NOMO-1 (cell line): ENCODE data around the gene C5orf15.
A peak's percentile ranks its signal among the peaks of the same experiment; 100 is the strongest.

ENCODE experiments used
- DNase-seq, 2 experiments: peaks; one replicate each; lab custom pipeline; 2025; ENCODE audit not compliant: unreplicated experiment in 2 of 2; lab: John Stamatoyannopoulos, UW

Gene C5orf15

DNA sequence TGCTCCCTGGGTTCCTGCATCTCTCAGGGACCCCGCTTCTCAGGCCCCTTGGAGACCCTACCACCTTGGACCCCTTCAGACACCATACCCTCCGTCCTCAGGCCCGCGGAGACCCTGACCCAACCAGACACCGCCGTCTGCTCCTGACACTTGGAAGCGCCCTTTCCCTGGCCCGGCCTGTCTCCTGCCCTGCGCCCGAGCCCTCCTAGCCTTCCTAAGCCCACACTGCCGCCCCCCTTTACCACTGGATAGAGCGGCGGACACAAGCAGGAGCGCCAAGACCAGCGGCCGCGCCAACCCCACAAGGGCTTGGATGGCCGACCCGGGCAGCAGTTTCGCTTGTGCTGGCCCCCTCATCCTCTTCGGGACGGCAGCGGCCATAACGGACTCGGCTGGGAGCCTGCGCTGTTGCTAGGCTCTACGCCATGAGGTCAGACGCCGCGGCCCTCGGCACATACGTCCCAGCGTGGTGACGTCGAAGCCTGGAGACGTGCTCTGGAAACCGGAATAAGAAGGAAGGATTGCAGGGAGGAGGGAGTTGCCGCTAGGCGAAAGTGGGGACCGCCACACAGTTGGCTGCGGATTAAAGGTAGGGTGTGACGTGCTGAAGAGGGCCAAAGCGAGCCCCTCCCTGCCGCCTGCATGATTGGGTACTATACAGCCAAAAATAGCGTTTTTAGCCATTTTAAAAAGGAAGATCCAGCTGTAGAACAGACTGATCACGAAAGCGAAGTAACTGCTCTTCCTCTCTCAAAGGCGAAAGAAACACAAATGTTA, at the start of gene C5orf15:
Gene C5orf15, minus strand, starts transcription at position 422 of the 777 bp plus-strand sequence. Its CDS starts 41 bp downstream, at position 381.
- peak; percentile 96 to 98 for DNase-seq

DNA sequence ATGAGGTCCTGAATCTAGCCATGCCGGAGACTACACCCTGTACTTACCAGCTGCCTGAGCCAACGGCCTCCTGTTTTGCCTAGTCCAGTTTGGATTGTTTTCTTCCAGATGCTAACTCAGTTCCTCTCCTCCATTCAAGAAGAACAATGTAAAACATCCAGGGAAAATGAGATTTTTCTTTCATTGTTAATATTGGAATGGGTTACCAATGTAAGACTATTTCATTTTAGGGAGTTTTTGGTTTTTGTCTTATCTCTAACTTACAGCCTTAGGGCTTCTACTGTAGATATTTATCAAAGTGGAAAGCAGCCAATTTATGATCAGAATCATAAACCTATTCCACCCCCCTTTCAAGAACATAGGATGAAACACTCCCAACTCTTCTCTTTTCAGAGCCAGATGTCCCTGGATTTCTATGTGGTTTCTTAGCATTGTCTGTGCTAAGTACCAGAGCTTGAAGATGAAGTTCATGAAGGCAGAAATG, 39.9 kb upstream of the C5orf15 start:
- no peak for DNase-seq

DNA sequence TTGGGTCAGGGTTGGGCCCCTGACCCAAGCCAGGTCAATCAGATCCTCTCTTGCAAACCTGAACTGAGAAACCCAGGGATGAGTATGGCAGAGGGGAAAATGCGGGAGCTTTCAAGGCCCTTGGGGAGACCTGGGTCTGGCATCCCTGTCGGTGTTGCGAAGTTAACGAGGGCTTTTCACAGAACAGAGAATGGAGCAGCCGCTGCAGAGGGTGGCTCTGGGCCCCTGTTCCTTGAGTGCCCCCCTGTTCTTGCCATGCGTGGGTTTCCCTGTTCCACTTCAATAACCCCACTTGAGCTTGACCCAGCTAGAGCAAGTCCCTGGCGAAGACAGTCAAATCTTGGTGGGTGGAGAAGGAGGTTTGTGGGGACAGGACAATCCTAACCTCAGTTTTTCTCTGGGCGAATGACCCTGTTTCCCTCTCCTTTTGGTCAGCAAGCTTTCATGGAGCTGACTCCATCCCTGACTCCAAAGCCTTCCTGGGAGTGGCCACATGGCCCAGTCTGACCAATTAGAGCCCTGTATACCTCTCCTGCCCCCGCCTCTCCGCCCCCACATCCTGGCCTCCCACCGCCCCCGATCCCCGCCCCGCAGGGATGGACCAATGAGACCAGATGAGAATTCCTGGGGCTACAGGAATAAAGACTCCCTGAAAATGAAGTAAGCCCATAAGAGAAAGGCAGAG, 39.3 kb upstream of the C5orf15 start:
- no peak for DNase-seq

DNA sequence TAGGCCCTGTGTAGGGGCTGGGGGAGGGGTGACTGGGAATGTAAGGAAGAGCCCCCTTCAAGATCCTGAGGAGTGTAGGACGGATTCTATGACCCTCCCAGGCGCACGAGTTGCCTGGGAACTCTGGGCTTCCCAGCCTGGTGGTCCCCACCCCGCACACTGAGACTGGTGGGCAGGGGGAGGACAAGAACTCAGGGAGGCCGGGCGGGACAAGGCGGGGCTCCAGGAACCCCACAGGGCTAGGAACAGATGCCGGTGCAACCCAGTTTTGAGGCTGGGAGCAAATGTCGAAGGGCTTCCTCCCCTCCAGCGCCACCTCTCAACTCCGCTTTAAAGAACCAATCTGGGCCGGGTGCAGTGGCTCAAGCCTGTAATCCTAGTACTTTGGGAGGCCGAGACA, 37.7 kb upstream of the C5orf15 start:
- no peak for DNase-seq

DNA sequence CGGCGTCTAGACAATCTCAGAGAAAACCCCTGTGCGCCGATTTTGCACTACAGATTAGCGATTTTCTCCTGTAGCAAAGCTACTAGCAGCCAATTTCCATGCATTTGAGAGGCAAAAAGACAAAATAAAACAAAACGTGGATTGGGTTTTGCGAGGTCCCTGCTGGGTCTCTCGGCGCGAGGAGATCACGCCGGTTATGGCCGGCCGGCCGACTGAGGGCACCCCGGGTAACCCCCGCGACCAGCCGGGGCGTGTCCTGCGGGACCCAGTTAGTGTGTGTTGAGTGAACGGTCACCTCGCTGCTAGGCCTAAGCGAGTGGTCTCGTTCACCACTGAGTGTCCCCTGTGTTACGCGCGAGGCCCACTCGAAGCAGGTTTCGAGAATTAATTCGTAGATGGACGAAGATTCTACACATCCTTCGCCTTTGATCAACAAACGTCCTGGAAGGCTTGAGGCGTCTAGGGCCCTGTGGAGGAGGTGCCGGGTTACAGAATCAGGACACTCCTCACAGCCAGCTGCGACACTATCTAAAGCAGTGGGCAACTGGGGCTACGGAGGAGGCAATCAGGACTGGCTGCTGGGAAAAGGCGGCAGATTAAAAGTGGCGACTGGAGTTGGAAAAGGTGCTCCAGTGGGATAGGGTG, 37.1 kb upstream of the C5orf15 start:
- DNase-seq = no peak

DNA sequence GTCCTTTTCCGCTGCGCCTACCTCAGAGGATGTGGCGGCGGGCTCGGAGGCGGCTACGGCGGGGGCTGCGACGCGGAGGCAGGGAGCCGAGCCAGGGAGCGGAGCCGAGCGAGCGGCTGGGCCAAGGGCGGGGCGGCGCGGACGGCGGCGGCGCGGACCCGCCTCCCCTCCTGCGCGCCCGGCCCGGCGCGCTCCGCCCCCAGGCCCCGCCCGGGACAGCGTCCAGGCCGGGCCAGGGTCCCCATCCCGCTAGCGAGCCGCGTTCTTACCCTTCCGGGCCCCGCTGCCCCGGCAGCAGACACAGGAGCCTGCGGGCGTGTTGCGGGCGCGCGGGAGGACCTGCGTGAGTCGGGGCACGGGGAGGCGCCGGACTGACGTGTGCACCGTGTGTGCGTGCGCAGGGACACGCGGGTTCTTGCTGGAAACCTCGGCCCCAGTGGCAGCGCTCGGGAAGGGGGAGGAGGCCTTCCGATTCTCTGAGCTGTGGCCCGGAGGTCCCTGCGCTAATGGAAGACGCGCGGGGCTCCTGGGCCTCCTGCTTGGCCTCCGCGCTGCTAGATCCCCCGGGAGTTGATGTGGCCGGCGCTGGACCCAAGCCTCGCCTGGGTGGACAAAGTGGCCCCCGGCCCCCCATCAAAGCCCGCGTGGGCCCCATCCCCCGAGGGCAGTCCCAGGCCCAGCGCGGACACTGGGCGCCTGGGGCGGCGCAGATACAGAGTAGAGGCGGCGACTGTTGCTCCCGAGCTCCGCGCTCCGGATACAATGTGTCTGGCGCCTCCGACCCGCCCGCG, 36.4 kb upstream of the C5orf15 start, which contains the start of gene VDAC1:
Gene VDAC1, minus strand, starts transcription at position 350 of the 791 bp plus-strand sequence. CDS start 11,963 bp downstream, outside the sequence.
- DNase-seq = peak; percentile 51 to 69

DNA sequence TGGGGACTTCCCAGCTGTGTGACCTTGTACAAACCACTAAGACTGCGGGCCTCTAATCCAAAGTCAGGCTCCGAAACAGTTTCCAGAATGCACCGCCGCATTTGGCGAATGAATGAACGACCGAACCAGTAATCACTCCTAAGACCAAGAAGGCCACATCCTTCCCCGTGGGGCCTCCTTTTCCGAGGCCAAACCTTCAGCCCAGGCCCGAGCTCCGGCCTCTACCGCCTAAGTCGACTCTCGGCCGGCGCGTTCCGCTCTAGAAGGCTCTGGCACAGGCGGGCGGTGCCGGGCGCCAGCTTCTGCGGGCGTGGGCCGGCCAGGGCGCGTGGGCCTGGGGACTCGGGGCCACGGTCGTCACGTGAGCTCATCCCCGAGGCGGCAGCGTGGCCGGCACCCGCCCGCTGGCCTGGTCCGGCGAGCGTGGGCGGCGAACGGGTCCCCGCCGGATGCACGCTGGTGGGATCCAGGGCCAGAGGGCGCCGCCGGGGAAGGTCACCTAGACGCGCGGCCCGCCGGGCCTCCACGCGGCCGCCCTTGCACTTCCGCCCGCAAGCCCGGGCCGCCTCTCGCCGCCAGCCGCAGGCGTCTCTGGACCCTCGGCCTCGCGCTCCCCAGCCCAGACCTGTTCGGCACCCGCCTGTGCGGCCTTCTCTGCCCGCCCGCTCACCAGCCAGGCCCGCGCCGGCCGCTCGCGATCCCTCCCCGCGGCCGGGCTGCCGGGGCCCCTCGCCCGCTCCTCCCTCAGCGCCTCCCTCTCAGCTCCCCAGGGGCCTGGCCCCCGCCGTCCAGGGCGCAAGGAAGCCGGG, 35.6 kb upstream of the C5orf15 start:
- DNase-seq = peak; percentile 31 to 41

DNA sequence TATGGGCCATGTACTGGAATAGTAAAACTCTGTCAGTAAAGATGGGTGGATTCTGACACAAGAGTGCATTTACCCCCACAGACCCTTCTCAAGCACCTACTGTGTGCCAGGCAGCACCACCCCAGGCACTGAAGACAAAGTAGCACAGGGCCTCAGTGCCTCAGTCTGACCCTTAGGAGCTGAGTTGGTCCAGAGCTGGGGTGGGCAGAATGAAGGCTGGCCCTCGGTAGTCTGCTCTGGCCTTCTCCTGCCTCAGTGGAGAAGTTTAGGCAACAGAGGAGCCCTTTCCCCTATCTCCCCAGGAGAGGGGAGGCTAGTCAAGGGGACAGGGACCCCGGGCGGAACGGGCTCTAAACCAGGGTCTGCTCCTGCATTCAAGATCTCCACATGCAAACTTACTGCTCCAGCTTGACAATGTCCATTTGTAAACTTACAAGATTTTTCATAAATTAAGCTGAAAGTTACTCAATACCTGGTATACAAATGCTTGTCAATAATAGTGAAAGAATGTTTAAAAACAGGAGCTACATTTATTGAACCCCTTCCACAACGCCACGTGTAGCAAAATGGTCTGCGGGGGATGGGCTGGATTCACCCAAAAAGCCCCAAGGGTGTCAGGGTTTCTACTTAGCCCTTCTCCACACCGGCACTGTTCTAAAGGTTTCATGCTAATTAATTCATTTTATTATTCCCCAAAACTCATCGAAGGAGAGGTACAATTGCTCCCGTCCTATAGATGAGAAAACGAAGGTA, 34.8 kb upstream of the C5orf15 start:
- no peak for DNase-seq

DNA sequence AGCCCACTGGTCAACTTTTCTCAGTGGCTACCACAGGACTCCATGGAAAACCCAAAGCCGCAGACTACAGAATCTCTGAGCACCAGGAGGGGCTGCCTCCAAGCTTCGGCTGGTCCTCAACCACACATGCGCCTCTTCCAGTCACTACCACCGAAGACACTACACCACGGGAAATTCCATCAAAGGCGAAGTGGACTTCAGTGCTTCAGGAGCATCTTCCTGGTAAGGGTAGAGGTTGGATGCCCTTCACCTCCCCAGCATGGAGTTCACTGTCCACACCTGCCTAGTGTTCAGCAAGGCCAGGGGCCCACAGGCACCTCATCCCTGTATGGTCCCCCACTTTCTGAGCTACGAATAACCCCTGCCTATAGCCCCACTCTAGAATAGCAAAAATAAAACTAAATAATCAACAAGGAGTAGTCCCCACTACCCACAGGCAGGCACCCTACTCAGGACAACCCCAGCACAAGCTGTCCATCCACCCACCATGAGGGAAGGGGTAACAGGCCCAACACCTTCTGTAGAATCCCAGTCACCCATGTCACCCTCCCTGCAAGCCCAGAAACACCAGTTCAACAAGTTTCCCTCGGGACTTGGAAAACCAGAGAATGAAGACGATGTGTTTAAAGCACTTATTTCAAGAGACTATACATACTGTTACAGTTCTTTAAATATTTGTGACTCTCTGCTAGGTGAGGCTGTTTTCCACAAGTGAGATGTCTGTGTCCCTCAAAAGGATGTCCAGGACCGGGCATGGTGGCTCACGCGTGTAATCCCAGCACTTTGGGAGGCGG, 33.7 kb upstream of the C5orf15 start:
- no peak for DNase-seq

DNA sequence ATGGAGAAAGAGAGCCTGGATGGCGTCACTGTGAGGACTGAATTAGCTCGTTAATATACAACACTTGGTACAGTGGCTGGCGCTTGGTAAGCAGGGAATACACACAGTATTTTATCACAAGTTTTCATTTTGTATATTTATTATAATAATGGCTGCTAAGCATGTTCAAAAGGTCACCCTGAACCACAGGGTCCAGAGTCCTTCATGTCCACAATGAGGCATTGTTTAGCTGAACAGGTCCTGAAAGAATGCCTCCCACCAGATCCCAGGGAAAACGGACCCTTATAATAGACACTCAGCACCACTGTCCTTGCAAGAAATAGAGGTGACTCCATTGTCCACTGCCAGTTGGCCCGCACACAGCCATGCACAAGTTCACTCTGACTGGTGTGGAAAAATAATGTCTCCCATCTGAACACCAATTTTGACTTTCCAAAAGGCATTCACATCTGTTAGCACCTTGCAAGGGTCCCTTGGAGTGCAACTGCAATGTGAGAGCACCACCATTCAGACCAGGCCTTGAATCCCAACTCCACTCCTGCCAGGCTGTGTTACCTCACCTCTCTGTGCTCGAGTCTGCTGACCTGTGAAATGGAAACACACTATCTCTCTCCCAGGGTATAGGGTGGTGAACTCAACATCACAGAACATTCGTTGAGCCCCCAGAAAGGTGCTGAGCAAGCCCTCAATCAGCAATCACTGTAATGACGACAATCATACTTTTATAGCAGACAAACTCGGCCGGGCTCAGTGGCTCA, 32.5 kb upstream of the C5orf15 start:
- DNase-seq = no peak

DNA sequence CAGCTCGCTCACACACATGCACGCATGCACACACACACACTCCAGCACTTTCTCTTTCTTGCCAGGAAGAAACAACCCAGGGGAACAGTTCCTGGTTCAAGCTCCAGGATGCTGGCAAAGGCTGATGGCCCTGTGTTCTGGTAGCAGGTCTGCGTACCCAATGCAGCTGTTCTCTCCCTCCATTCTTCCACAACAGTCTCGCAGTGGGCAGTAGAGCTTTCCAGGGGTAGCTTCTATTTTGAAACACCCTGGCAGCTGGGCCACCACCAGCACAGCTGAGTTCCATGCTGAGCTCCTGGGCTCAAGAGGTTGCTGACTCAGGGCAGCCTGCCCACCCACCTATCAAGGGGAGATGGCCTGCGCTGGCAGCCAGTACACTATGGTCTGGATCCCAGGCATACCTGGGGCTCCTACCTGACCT, 31.7 kb upstream of the C5orf15 start:
- no peak for DNase-seq

DNA sequence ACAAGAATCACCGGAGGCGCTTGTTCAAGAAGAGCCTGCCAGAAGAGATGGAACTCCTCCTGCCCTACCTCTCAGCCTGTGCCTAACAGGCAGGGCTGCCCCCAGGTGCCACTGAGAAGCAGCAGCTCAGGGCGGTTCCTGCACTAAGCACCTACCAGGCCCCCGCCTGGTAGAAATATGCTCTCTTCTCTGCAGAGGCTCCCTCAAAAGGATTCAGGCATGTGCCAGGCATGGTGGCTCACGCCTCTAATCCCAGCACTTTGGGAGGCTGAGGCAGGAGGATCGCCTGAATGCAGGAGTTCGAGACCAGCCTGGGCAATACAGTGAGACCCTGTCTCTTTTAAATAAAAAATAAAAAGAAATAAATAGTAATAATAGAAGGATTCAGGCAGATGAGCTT, 30.4 kb upstream of the C5orf15 start:
- no peak for DNase-seq

DNA sequence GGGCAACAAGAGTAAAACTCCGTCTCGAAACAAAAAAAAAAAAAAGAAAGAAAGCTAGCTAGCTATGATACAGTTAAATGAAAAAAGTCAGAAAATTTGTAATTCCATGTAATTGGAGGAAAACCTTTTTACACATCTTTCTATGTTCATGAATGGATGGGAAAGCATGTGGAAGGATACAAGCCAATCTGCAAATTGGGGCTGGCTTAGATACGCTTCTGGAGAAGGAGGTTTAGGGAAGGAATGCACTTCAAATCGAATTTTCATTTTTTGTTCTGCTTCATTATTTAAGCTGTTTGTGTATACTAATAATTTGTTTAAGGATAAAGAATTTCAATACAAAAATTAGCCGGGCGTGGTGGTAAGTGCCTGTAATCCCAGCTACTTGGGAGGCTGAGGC, 29.6 kb upstream of the C5orf15 start:
- DNase-seq = no peak

DNA sequence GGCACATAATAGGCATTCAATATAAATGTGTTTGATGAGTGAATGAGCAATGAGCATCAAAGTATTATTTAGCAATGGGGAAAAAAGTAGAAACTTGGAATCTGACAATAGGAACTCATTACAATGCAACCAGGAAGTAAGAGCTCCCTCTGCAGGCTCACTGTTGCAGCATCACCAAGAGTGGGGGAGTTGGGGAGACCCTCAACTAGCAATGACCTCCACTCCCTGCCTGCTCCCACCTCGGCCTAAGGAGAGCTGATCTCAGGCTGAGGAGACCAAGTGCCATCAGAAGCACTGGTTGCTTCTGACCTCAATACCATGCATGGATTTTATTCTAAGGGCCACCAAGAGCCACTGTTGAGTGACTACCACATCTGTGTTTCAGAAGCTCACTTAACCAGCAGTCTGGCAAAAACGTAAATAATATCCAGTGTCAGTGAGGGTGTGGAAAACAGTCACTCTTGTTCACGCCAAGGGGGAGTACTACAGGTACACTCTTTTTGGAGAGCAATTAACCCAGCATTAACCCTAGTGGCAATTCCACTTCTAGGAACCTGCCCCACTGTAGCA, 28.3 kb upstream of the C5orf15 start:
- peak in 1 of 2 experiments; percentile 1 for DNase-seq

DNA sequence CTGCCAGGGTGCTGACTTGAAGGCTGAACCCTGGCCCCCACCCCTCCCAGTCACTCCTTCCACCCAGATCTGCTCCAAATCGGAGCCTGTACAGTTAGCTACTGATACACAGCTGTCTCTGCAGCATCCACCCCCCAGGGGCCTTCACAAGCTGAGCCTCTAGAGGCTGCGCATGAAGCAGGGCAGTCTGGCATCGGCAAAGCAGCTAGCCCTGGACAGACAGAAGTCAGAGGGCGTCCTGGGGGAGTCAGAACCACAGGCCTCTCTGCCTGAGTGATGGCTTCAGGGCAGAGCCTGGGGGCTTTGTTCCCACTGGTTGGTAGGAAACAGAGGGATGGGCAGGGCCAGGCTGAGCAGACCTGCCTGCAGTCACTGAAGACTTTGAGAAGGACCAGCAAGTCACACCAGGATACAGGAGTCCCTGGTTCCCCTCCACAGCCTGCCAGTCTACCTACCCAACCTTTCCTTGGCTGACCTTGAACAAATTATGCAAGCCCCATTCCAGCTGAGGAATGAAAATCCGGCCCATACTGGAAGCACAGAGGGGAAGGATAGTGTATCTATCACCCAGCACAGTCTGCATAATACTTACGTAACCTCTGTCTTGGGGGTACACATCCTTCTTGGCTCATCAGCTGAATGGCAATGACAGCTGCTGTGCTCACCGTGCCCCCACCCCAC, 27.6 kb upstream of the C5orf15 start:
- no peak for DNase-seq

DNA sequence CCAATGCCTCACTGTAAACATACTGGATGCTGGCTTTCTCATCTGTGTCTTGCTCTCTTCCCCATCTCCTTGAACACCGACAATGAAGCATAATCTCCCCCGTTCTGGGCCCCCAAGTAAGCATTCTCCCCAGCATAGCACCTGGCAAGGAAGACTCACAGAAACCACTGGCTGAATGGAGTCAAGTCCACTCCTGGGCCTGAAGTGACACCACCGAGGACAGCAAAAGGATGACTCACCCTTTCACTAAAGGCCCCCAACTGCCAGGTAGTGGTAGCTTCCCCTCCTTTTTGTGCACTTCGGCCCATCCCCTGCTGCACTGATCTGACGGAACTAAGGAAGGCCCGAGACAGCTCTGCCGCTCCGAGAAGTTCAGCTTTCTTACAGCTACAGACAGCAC, 26.9 kb upstream of the C5orf15 start:
- no peak for DNase-seq

DNA sequence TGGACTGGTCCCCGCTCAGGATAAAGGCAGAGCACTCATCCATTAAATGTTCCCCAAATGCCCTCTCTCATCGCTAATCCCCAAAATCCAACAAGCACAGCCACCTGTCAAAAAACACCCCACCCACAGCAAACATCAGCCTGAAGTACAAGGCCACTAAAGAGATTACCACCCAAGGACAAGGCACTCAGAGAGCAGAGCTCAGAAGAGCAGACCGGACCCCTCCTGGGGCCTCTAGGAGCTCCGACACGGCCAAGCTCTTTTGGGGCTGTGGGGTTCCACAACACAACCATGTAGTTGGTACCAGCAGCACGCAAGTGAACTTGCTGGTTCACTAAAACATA, 26.5 kb upstream of the C5orf15 start:
- no peak for DNase-seq
